G401.6 (cell line): ENCODE data around the gene PHACTR1.
"Not testable (repeated sequence)": the region's sequence is repeated elsewhere in the genome, so short reads cannot be mapped to it uniquely, and the experiment has no call there.

Experiments
- FAIRE-seq: peaks from 2 replicates; lab custom pipeline; 2012; peaks lifted over from hg19 to GRCh38; lab: Jason Lieb, UNC

Gene PHACTR1

DNA sequence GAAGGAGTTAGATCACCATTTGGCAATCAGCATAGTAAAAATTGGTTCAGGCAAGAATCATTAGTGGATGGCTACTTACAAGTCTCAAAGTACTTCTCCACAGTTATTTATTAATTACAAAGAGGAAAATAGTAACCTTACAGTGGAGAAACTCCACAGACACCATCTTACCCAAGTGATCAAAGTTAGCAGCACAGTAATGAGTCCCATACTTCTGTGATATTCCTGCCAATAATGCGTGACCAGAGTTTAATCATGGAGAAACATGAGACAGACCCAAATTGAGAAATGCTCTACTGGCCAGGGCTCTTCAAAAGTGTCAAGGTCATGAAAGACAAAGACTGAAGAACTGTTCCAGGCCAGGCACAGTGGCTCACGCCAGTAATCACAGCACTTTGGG is 602.3 kb downstream of the PHACTR1 start:
- FAIRE-seq = no peak

DNA sequence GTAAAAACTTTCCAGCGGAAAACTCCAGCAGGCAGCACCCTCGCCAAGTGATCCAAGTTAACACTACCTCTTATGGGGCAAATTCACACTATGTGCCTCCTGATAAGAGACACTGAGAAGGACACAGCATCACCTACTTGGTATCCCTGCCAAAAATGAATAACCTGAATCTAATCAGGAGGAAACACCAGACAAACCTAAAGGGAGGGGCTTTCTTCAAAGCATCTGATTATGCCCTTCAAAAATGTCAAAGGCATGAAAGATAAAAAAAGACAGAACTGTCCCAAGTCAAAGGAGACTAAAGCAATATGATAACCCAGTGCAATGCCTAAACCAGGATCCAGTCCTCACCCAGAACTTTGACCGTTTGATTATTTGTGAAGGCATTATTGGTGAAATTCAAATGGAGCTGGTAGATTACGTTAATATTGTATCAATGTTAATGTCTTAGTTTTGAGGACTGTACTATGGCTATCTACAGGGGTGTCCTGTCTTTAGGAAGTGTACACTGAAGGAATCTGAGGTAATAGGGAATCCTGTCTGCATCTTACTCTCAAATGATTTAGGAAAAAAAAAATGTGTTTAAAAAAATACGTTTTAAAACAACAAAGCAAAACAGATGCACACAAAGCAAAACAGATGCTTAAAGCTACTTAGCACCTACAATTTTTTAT is 603.5 kb downstream of the PHACTR1 start:
- no peak for FAIRE-seq

DNA sequence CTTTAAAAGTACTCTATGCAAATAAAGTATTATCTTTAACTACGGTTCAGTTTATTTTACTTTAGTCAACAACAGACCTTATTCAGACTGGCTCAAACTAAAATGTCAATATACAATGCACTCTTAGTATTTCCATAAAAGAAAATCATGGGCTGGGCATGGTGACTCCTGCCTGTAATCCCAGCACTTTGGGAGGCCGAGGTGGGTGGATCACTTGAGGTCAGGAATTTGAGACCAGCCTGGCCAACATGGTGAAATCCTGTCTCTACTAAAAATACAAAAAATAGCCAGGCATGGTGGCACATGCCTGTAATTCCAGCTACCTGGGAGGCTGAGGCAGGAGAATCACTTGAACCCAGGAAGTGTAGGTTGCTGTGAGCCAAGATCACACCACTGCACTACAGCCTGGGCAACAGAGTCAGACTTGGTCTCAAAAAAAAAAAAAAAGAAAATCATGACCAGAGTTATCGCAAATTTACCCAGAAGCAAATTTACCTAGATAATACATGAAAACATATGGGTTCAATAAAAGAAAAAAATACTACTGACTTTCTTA is 609.5 kb downstream of the PHACTR1 start:
- not testable (repeated sequence) for FAIRE-seq

DNA sequence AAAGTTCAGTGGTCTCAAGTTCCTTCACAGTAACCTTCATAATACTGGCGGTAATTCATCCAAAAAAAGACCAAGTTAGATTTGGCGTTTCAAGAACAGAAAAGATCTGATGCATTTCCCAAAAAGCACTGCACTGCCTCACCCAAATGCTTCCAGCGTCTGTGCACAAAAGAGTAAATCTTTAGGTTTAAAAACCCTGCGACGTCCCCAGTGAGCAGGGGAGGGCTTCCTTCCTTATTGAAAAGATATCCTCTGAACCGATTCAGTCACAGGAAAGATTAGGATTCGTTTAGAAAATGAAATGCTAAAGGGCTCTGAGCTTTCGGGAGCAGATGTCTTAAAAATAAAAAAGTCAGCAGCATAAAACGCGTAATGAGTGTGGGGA is 611.1 kb downstream of the PHACTR1 start:
- FAIRE-seq = no peak

DNA sequence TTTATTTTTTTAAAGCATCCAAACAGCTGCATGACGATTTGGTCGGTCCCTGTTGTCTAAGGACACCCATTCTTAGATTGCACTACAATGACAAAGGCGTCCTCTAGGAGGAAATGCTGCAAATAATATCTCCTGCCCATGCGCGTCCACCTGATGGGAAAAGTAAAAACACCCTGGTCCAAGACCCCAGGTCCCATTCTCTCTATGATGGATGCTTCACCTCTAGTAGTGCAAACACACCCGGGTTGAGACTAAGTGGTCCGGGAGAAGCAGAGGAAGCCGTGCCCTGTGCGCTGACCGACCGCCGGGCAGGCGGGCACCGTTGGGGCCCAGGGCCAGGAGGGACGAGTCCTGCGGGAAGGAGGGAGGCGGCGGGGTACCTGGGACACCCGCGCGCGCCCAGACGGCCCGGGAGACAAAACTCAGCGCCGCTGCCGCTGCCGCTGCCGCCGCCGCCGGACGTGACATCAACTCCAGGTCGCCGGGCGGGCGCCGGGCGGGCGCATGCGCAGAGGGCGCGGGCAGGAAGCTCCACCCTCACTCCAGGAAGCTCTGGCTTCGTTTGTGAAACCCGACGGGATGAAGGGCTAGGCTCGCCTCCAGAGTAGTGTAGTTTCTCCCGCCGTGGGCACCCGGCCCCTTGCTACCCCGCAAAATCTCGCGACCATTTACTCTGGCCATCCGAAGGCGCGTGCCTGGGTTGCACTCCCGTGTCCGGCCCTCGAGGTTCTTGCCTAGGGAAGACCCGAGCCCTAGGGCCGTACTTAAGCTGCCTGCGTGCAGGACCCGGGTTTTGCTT is 611.7 kb downstream of the PHACTR1 start, which contains the start of gene TBC1D7:
TBC1D7 (minus strand) TSS at position 462 of the 799 bp plus-strand sequence. CDS start 1,639 bp downstream, outside the sequence.
- no peak for FAIRE-seq

DNA sequence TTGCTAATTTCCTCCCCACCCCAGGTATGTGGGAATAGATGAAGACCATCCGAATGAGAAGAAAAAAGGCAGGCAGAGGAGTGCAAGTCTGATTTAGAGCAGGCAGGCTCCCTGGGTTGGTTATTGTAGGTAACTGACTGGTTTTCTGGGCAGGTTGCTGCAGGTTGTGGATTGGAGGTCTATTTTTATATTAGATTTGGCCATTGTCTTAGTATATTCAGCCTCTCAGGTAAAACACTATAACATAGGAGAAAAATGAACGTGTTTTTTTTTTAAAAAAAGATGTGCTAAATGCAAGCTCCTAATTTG is 612.3 kb downstream of the PHACTR1 start:
- no peak for FAIRE-seq

DNA sequence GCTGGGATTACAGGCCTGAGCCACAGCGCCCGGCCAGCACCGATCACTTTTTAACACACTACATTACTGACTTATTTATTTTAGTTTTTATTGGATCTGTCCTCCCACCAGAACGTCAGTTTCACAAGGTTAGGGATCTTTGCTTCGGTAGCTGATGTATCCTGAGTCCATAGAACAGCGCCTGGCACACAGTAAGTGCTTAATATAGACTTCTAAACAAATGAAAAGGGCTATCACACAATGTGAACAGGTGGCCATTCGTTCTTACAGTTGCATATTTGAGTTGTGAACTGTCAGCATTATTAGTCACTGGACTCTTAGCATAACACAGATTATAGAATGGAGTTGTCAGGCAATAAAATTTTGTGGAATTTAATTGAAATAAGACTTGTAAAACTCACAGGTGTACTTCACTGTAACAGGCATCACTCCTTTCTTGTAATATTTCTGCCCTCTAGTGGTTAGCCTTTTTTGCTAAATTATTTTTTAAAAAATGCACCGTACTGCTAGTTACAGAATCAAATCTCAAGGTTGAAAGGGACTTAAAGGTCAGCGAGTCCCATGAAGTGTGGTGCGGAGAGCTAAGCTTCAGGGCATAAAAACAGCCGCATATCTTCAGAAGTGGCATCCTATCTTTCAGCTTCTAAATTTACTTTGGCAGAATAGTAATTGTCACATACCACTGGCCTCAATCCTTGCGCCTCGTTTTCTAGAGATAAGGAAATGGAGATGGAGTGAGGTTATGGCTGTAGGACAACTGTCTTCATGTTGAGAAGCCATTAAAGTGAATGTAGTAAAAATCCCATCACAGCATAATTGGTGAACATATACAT is 615.2 kb downstream of the PHACTR1 start:
- peak; percentile 3 for FAIRE-seq

DNA sequence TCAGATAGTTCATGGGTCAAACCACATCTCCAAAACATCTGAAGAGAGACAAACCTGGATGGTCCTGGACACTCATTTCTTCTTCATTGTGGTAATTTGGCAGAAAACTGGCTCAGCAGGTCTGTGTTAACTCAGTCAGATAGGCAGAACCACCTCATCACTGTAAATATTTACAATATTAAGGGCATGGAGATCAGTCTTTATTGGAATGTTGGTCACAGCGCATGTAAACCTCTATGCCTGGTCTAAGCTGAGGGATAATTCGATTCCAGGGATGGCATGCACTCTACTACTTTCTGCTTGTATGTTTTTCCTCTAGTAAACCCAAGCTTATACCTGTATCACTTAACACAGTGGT is 615.8 kb downstream of the PHACTR1 start:
- no peak for FAIRE-seq

DNA sequence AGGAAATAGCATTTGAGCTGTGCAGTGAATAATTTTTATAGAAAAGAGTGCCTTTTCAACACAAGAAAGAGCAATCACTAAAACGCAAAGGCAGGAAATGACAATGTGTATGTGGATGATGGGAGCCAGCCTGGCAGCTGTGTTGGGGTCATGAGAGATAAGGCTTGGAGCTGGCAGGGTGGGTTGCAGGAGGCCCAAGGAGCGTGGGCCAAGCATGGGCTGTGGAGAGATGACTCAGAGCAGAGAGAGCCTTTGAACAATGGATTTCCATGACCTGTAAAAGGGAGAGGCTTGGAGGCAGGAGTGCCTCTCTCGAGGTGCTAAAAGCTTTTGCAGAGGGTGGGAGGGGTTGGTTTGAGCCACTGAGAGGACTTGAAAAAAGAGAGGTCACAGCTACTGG is 618.4 kb downstream of the PHACTR1 start:
- FAIRE-seq = no peak

DNA sequence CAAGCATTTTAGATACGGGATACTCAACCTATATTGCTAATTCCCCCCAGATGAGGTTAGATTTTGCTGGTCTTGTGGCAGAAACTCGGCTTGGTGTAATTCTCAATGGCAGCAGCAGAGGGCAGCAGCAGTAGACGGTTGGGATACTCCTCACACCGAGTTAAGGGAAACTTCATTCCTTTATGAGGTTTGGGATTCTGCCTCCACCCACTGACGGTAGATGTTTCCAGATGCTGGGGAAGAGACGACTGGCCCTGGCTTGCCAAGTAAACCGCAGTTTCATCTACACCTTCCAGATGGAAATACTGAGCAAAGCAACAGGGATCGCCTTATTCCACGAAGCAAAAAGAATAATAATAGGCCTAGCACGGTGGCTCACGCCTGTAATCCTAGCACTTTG is 620.0 kb downstream of the PHACTR1 start:
- no peak for FAIRE-seq

DNA sequence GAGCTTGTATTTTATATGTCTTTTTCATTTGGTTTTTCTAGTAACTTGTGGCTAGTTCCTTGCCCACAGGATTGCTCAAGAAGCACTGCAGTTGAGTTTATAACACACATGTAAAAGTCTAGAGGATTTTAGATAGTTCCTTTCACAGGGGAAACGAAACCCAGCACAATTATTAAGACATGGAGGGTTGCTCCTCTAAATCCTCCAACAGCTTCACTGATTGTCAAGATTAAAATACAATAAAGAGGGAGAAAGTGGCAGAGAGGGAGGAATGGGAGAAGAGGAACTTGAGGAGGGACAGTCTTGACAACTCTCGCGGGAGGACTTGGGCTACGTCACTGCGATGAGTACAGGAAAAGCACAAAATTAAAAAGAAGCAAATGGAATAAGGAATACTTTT is 621.5 kb downstream of the PHACTR1 start:
- no peak for FAIRE-seq
